HEK293 (cell line): ENCODE data around the gene MDH2.
"Not testable (repeated sequence)": the region's sequence is repeated elsewhere in the genome, so short reads cannot be mapped to it uniquely, and the experiment has no call there.

ENCODE experiments used
- CTCF ChIP-seq: fragments of 450-650 bp; formaldehyde crosslinking; IDR thresholded peaks from 2 replicates; pipeline ENCODE4 v1.5.1; 2016; ENCODE audit warnings: missing biosample characterization, missing genetic modification characterization
- PATZ1 ChIP-seq: fragments of 450-650 bp; formaldehyde crosslinking; IDR thresholded peaks from 2 replicates; pipeline ENCODE4 v1.5.1; 2016; ENCODE audit warnings: missing biosample characterization, missing genetic modification characterization
- ZBTB26 ChIP-seq: fragments of 450-650 bp; formaldehyde crosslinking; optimal IDR thresholded peaks from 2 replicates; pipeline ENCODE3; 2016; ENCODE audit warnings: missing biosample characterization, mild to moderate bottlenecking, missing genetic modification characterization
- ZNF174 ChIP-seq: fragments of 450-650 bp; formaldehyde crosslinking; IDR thresholded peaks from 2 replicates; pipeline ENCODE4 v1.5.0; 2017; ENCODE audit warnings: missing biosample characterization, mild to moderate bottlenecking, missing genetic modification characterization
- ZNF266 ChIP-seq: fragments of 450-650 bp; formaldehyde crosslinking; IDR thresholded peaks from 2 replicates; pipeline ENCODE4 v1.5.1; 2016; ENCODE audit warnings: missing biosample characterization, missing genetic modification characterization, low read depth

- TF ChIP-seq CTCF (tag by site-specific recombination); PATZ1 (tag by site-specific recombination); ZBTB26 (tag by site-specific recombination); ZNF266; ZNF174 (tag by site-specific recombination): not testable (repeated sequence)
Observed at GRCh38 chr7:76113042-76113630, 65.2 kb downstream of the MDH2 start.
